SK-N-SH treated with all-trans-retinoic acid at 6 μM for 48 hours (cell line): ENCODE results near the gene GRM5.

Experiments
- ATAC-seq: fragments of 200-7000 bp; cut with Tn5 transposase; 3 replicates; pipeline ENCODE4 v1.9.1; 2020; ENCODE audit warnings: mild to moderate bottlenecking, moderate library complexity
- ARNTL ChIP-seq: fragments of 450-650 bp; formaldehyde crosslinking; IDR thresholded peaks from 2 replicates; pipeline ENCODE4 v1.5.0; 2020; ENCODE audit warnings: low read depth, mild to moderate bottlenecking, moderate library complexity, borderline replicate concordance
- BACH2 ChIP-seq: fragments of 250-450 bp; sonication (Bioruptor Pico); IDR thresholded peaks from 2 replicates; pipeline ENCODE4 v1.9.0; 2021; ENCODE audit warnings: mild to moderate bottlenecking, borderline replicate concordance
- CSDC2 ChIP-seq: fragments of 250-450 bp; sonication (Bioruptor Pico); IDR thresholded peaks from 2 replicates; pipeline ENCODE4 v1.5.0; 2020; ENCODE audit warnings: mild to moderate bottlenecking, moderate library complexity
- ESRRG ChIP-seq: fragments of 250-450 bp; sonication (Bioruptor Pico); IDR thresholded peaks from 2 replicates; pipeline ENCODE4 v1.6.1; 2021; ENCODE audit warnings: mild to moderate bottlenecking
- GLIS3 ChIP-seq: fragments of 250-450 bp; sonication (Bioruptor Pico); IDR thresholded peaks from 2 replicates; pipeline ENCODE4 v1.5.0; 2020; ENCODE audit warnings: mild to moderate bottlenecking, moderate library complexity
- ISL1 ChIP-seq: fragments of 250-450 bp; sonication (Bioruptor Pico); IDR thresholded peaks from 2 replicates; pipeline ENCODE4 v2.1.2; 2022; ENCODE audit warnings: mild to moderate bottlenecking, moderate library complexity
- OSR1 ChIP-seq: fragments of 250-450 bp; sonication (Bioruptor Pico); IDR thresholded peaks from 2 replicates; pipeline ENCODE4 v1.8.0; 2022; ENCODE audit warnings: moderate library complexity, mild to moderate bottlenecking, inconsistent platforms
- PPARA ChIP-seq: fragments of 250-450 bp; sonication (Bioruptor Pico); IDR thresholded peaks from 2 replicates; pipeline ENCODE4 v1.5.0; 2020; ENCODE audit warnings: mild to moderate bottlenecking, borderline replicate concordance
- RARB ChIP-seq: fragments of 250-450 bp; sonication (Bioruptor Pico); IDR thresholded peaks from 2 replicates; pipeline ENCODE4 v1.8.0; 2021; ENCODE audit warnings: mild to moderate bottlenecking, moderate library complexity
- SNAI2 ChIP-seq: fragments of 250-450 bp; sonication (Bioruptor Pico); IDR thresholded peaks from 2 replicates; pipeline ENCODE4 v1.5.0; 2020; ENCODE audit warnings: mild to moderate bottlenecking, moderate library complexity
- TCF4 ChIP-seq: fragments of 250-450 bp; sonication (Bioruptor Pico); IDR thresholded peaks from 2 replicates; pipeline ENCODE4 v1.8.0; 2021; ENCODE audit warnings: mild to moderate bottlenecking, moderate library complexity, borderline replicate concordance
- ZC3H10 ChIP-seq: fragments of 250-450 bp; sonication (Bioruptor Pico); IDR thresholded peaks from 2 replicates; pipeline ENCODE4 v1.5.1; 2021; ENCODE audit warnings: mild to moderate bottlenecking, moderate library complexity
- ZFP3 ChIP-seq: fragments of 250-450 bp; sonication (Bioruptor Pico); IDR thresholded peaks from 2 replicates; pipeline ENCODE4 v1.5.0; 2020; ENCODE audit warnings: mild to moderate bottlenecking, moderate library complexity
- ZFP30 ChIP-seq: fragments of 450-650 bp; formaldehyde crosslinking; IDR thresholded peaks from 2 replicates; pipeline ENCODE4 v1.5.0; 2022; ENCODE audit warnings: mild to moderate bottlenecking, moderate library complexity
- ZNF565 ChIP-seq: fragments of 450-650 bp; formaldehyde crosslinking; conservative IDR thresholded peaks from 2 replicates; pipeline ENCODE4 v1.5.0; 2020; ENCODE audit warnings: low read depth, mild to moderate bottlenecking, moderate library complexity
- ZNF70 ChIP-seq: fragments of 450-650 bp; formaldehyde crosslinking; IDR thresholded peaks from 2 replicates; pipeline ENCODE4 v1.5.0; 2020; ENCODE audit warnings: mild to moderate bottlenecking, moderate library complexity
- TF ChIP-seq, protein P1 (sequence below): fragments of 250-450 bp; sonication (Bioruptor Pico); IDR thresholded peaks from 2 replicates; pipeline ENCODE4 v1.8.0; 2021; ENCODE audit warnings: low read depth, mild to moderate bottlenecking, moderate library complexity, borderline replicate concordance
- TF ChIP-seq, protein P2 (sequence below): fragments of 250-450 bp; sonication (Bioruptor Pico); IDR thresholded peaks from 2 replicates; pipeline ENCODE4 v1.5.1; 2020; ENCODE audit warnings: low read depth, mild to moderate bottlenecking, moderate library complexity
- TF ChIP-seq, protein P3 (sequence below): fragments of 250-450 bp; sonication (Bioruptor Pico); IDR thresholded peaks from 2 replicates; pipeline ENCODE4 v1.8.0; 2020; ENCODE audit warnings: mild to moderate bottlenecking, moderate library complexity, borderline replicate concordance
- TF ChIP-seq, protein P4 (sequence below): fragments of 250-450 bp; sonication (Bioruptor Pico); IDR thresholded peaks from 2 replicates; pipeline ENCODE4 v1.5.1; 2021; ENCODE audit warnings: mild to moderate bottlenecking, moderate library complexity

Gene GRM5

DNA sequence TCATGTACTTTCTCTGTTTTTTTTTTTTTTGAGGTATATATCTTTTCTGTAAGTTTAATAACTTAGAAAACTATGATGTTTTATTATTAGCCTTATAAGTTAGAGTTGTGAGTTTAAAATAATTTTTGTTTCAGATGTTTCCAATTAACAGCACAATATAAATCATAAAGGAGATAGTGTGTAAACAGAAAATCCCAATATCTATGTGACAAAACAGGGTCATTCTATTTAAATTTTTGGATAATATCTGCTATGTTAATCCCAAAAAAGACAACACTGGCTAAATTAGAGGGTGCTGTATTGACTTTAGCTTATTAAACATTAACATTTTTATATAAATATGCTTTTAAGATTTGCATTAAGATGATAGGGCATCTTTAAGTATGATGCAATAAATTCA, 410.1 kb downstream of the GRM5 start:
- no peak for TF ChIP-seq ISL1
- TF ChIP-seq PPARA (CRISPR knock-in tag), result no peak
- TF ChIP-seq SNAI2 (CRISPR knock-in tag), result no peak
- TF ChIP-seq ZFP30, result no peak
- TF ChIP-seq TCF4 (CRISPR knock-in tag), result no peak
- TF ChIP-seq ZNF70, result no peak
- no peak for TF ChIP-seq ARNTL (CRISPR knock-in tag)
- TF ChIP-seq, protein P1, sequence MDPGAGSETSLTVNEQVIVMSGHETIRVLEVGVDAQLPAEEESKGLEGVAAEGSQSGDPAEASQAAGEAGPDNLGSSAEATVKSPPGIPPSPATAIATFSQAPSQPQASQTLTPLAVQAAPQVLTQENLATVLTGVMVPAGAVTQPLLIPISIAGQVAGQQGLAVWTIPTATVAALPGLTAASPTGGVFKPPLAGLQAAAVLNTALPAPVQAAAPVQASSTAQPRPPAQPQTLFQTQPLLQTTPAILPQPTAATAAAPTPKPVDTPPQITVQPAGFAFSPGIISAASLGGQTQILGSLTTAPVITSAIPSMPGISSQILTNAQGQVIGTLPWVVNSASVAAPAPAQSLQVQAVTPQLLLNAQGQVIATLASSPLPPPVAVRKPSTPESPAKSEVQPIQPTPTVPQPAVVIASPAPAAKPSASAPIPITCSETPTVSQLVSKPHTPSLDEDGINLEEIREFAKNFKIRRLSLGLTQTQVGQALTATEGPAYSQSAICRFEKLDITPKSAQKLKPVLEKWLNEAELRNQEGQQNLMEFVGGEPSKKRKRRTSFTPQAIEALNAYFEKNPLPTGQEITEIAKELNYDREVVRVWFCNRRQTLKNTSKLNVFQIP (CRISPR knock-in tag), result no peak
- ATAC-seq, result no peak

DNA sequence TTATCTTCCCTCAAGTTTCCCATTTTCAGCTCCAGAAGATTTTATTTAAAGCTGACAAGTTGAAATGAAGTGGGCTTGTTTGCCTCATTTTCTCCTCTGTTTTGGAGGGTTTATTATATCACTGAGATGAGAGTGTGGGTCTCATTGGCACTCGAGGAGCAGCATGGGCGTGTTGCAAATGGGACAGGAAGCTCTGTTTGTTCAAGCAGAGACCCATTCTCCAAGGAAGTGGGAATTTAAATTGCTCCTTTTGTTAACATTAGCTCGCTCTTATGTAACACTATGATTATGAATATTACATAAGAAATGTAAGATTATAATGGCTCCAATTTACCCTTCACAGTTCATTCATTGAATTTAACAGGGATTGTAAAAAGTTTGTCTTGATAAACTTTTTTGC, 410.6 kb downstream of the GRM5 start:
- no peak for TF ChIP-seq ESRRG
- TF ChIP-seq ZFP3 (CRISPR knock-in tag), result no peak
- no peak for TF ChIP-seq ZFP30
- TF ChIP-seq RARB (CRISPR knock-in tag), result no peak
- TF ChIP-seq ZNF565 (CRISPR knock-in tag), result no peak
- no peak for TF ChIP-seq BACH2
- TF ChIP-seq, protein P1 (CRISPR knock-in tag), result no peak
- no peak for TF ChIP-seq SNAI2 (CRISPR knock-in tag)
- TF ChIP-seq PPARA (CRISPR knock-in tag), result no peak
- TF ChIP-seq, protein P2, sequence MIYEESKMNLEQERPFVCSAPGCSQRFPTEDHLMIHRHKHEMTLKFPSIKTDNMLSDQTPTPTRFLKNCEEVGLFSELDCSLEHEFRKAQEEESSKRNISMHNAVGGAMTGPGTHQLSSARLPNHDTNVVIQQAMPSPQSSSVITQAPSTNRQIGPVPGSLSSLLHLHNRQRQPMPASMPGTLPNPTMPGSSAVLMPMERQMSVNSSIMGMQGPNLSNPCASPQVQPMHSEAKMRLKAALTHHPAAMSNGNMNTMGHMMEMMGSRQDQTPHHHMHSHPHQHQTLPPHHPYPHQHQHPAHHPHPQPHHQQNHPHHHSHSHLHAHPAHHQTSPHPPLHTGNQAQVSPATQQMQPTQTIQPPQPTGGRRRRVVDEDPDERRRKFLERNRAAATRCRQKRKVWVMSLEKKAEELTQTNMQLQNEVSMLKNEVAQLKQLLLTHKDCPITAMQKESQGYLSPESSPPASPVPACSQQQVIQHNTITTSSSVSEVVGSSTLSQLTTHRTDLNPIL (CRISPR knock-in tag), result no peak
- no peak for TF ChIP-seq ARNTL (CRISPR knock-in tag)
- no peak for TF ChIP-seq GLIS3 (CRISPR knock-in tag)
- TF ChIP-seq ZC3H10 (CRISPR knock-in tag), result no peak
- TF ChIP-seq, protein P3, sequence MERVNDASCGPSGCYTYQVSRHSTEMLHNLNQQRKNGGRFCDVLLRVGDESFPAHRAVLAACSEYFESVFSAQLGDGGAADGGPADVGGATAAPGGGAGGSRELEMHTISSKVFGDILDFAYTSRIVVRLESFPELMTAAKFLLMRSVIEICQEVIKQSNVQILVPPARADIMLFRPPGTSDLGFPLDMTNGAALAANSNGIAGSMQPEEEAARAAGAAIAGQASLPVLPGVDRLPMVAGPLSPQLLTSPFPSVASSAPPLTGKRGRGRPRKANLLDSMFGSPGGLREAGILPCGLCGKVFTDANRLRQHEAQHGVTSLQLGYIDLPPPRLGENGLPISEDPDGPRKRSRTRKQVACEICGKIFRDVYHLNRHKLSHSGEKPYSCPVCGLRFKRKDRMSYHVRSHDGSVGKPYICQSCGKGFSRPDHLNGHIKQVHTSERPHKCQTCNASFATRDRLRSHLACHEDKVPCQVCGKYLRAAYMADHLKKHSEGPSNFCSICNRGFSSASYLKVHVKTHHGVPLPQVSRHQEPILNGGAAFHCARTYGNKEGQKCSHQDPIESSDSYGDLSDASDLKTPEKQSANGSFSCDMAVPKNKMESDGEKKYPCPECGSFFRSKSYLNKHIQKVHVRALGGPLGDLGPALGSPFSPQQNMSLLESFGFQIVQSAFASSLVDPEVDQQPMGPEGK (CRISPR knock-in tag), result no peak
- TF ChIP-seq OSR1 (CRISPR knock-in tag), result no peak
- TF ChIP-seq ZNF70, result no peak
- TF ChIP-seq, protein P4, sequence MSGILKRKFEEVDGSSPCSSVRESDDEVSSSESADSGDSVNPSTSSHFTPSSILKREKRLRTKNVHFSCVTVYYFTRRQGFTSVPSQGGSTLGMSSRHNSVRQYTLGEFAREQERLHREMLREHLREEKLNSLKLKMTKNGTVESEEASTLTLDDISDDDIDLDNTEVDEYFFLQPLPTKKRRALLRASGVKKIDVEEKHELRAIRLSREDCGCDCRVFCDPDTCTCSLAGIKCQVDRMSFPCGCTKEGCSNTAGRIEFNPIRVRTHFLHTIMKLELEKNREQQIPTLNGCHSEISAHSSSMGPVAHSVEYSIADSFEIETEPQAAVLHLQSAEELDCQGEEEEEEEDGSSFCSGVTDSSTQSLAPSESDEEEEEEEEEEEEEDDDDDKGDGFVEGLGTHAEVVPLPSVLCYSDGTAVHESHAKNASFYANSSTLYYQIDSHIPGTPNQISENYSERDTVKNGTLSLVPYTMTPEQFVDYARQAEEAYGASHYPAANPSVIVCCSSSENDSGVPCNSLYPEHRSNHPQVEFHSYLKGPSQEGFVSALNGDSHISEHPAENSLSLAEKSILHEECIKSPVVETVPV (CRISPR knock-in tag), result no peak
- TF ChIP-seq CSDC2, result no peak
- no peak for ATAC-seq

DNA sequence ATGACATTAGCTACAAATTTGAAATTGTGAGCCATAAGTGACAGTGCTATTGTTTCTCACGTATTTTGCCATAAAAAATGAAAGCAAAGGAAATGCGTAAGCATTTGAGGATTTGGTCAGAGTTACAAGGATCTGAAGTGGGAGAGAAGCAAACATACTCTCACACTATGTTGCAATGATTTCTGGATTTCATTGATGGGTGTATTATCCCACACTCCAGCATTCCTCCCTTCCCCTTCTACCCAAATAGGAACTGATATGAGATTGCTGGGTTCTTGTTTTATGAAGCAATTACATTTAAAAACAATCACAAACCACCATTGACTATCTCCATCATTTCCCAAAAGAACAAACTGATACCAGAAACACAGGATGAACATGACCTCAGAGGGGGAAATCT, 414.2 kb downstream of the GRM5 start:
- TF ChIP-seq ZC3H10 (CRISPR knock-in tag) (no peak), SNAI2 (CRISPR knock-in tag) (no peak), GLIS3 (CRISPR knock-in tag) (no peak), OSR1 (CRISPR knock-in tag) (no peak), RARB (CRISPR knock-in tag) (no peak), ZFP3 (CRISPR knock-in tag) (no peak), ESRRG (no peak)
- TF ChIP-seq, protein P1 (CRISPR knock-in tag), result no peak
- TF ChIP-seq, protein P2 (CRISPR knock-in tag), result no peak
- TF ChIP-seq, all 23 proteins: peak for 0
- ATAC-seq, result no peak
